ENCODE data around the gene CDC7.

DNA sequence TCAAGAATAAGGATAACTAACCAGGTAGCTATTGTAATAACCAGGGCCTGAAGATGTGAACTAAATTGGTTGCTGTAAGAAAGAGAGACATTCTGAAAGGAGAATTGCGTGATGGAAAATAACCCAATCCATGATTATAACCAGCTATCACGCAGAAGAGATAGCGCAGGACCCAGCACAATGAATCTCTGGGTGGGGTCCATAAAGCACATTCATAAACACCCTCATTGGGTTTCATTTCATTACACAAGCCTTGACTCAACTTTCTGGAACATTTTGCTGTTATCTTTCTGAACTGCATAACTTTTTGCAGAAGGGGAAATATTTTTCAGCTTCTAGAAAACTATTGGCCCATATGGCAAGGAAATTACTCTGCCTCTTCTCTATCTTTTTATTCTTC, 45.3 kb upstream of the CDC7 start:
- TF ChIP-seq, protein P1, sequence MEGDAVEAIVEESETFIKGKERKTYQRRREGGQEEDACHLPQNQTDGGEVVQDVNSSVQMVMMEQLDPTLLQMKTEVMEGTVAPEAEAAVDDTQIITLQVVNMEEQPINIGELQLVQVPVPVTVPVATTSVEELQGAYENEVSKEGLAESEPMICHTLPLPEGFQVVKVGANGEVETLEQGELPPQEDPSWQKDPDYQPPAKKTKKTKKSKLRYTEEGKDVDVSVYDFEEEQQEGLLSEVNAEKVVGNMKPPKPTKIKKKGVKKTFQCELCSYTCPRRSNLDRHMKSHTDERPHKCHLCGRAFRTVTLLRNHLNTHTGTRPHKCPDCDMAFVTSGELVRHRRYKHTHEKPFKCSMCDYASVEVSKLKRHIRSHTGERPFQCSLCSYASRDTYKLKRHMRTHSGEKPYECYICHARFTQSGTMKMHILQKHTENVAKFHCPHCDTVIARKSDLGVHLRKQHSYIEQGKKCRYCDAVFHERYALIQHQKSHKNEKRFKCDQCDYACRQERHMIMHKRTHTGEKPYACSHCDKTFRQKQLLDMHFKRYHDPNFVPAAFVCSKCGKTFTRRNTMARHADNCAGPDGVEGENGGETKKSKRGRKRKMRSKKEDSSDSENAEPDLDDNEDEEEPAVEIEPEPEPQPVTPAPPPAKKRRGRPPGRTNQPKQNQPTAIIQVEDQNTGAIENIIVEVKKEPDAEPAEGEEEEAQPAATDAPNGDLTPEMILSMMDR (IDR thresholded peaks at IDR 0.05): no peak
- no peak for TF ChIP-seq POLR2A (IDR thresholded peaks at IDR 0.05)
